A549 (cell line): ENCODE data around the gene PDIA5.

Experiments
- BHLHE40 ChIP-seq: IDR thresholded peaks from 2 replicates; pipeline ENCODE4 v1.6.1; 2012; ENCODE audit warnings: low read depth, low read length, inconsistent platforms
- CBX8 ChIP-seq: fragments of 200-600 bp; sonication (generic); IDR thresholded peaks from 2 replicates; pipeline ENCODE4 v1.6.1; 2016
- ELK1 ChIP-seq: fragments of 150-350 bp; IDR thresholded peaks from 2 replicates; pipeline ENCODE4 v1.6.1; 2014; ENCODE audit warnings: low read depth, mild to moderate bottlenecking, low read length
- JUN ChIP-seq, 2 experiments: fragments of >200 bp; sonication (Bioruptor Twin); formaldehyde crosslinking; IDR thresholded peaks; 2 replicates in 1 of 2; 3 replicates in 1 of 2; pipeline ENCODE4 v1.6.1; 2016 to 2017
- MAZ ChIP-seq: fragments of 150-350 bp; IDR thresholded peaks from 2 replicates; pipeline ENCODE4 v1.6.1; 2014; ENCODE audit warnings: antibody characterized with exemption, low read depth, low read length, borderline replicate concordance
- MYC ChIP-seq: IDR thresholded peaks from 2 replicates; pipeline ENCODE4 v1.6.1; 2012; ENCODE audit warnings: mild to moderate bottlenecking, inconsistent platforms, low read length, improper control_type of control experiment, borderline replicate concordance
- NFE2L2 ChIP-seq: fragments of 150-350 bp; conservative IDR thresholded peaks from 2 replicates; pipeline ENCODE4 v1.6.1; 2014; ENCODE audit warnings: low read length
- PHF8 ChIP-seq: fragments of 200-600 bp; sonication (generic); IDR thresholded peaks from 2 replicates; pipeline ENCODE4 v1.6.1; 2016; ENCODE audit warnings: low read depth, mild to moderate bottlenecking, antibody characterized with exemption, moderate library complexity, borderline replicate concordance
- POLR2A ChIP-seq: IDR thresholded peaks from 2 replicates; pipeline ENCODE4 v1.6.1; 2012; ENCODE audit warnings: mild to moderate bottlenecking, low read length
- RAD21 ChIP-seq, 2 experiments: fragments of >200 bp in 1 of 2; sonication (Bioruptor Twin) in 1 of 2; formaldehyde crosslinking in 1 of 2; IDR thresholded peaks in 1 of 2; conservative IDR thresholded peaks in 1 of 2; 2 replicates in 1 of 2; 3 replicates in 1 of 2; pipeline ENCODE4 v1.6.1; 2012 to 2018; ENCODE audit warnings: inconsistent platforms in 1 of 2
- TF ChIP-seq, protein P1 (sequence below): fragments of >200 bp; sonication (Bioruptor Twin); formaldehyde crosslinking; IDR thresholded peaks from 3 replicates; pipeline ENCODE4 v1.5.1; 2016
- TF ChIP-seq, protein P2 (sequence below): IDR thresholded peaks from 2 replicates; pipeline ENCODE4 v1.6.1; 2012

GRCh38 chr3:123019591-123019990, 47.2 kb upstream of the PDIA5 start:
- TF ChIP-seq, protein P1, sequence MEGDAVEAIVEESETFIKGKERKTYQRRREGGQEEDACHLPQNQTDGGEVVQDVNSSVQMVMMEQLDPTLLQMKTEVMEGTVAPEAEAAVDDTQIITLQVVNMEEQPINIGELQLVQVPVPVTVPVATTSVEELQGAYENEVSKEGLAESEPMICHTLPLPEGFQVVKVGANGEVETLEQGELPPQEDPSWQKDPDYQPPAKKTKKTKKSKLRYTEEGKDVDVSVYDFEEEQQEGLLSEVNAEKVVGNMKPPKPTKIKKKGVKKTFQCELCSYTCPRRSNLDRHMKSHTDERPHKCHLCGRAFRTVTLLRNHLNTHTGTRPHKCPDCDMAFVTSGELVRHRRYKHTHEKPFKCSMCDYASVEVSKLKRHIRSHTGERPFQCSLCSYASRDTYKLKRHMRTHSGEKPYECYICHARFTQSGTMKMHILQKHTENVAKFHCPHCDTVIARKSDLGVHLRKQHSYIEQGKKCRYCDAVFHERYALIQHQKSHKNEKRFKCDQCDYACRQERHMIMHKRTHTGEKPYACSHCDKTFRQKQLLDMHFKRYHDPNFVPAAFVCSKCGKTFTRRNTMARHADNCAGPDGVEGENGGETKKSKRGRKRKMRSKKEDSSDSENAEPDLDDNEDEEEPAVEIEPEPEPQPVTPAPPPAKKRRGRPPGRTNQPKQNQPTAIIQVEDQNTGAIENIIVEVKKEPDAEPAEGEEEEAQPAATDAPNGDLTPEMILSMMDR, result no peak
- TF ChIP-seq BHLHE40 (no peak), PHF8 (no peak), POLR2A (no peak), NFE2L2 (no peak), CBX8 (no peak), MAZ (no peak), ELK1 (no peak), JUN (IDR thresholded peaks at IDR 0.05) (no peak), MYC (no peak), RAD21 (conservative IDR thresholded peaks at IDR 0.05 in 1 of 2, IDR thresholded peaks at IDR 0.05 in 1 of 2) (no peak)
- TF ChIP-seq, protein P2, sequence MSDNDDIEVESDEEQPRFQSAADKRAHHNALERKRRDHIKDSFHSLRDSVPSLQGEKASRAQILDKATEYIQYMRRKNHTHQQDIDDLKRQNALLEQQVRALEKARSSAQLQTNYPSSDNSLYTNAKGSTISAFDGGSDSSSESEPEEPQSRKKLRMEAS, result no peak
